Mucosa of rectum (tissue), 2 donors: ENCODE data around the gene KLF16.
A peak's percentile ranks its signal among the peaks of the same experiment; 100 is the strongest.

Experiments used
- H3K27ac ChIP-seq, 2 donors: one replicate each; pipeline ENCODE4 v1.7.0; 2013; ENCODE audit warnings: inconsistent platforms in 2 of 2, low read depth in 2 of 2, low read length in 2 of 2
- H3K27me3 ChIP-seq, 2 donors: one replicate each; pipeline ENCODE4 v1.7.0; 2013; ENCODE audit warnings: low read length in 2 of 2; ENCODE audit not compliant: control insufficient read depth in 2 of 2, insufficient read depth in 2 of 2
- H3K36me3 ChIP-seq, 2 donors: one replicate each; pipeline ENCODE4 v1.7.0; 2013; ENCODE audit warnings: low read length in 2 of 2; ENCODE audit not compliant: control insufficient read depth in 2 of 2, insufficient read depth in 2 of 2
- H3K4me1 ChIP-seq, 2 donors: one replicate each; pipeline ENCODE4 v1.7.0; 2013; ENCODE audit warnings: low read length in 2 of 2, mild to moderate bottlenecking in 1 of 2; ENCODE audit not compliant: control insufficient read depth in 2 of 2, insufficient read depth in 2 of 2
- H3K4me3 ChIP-seq, 2 donors: one replicate each; pipeline ENCODE4 v1.7.0; 2013; ENCODE audit warnings: low read length in 2 of 2
- H3K9ac ChIP-seq, 2 donors: one replicate each; pipeline ENCODE4 v1.7.0; 2013; ENCODE audit warnings: low read length in 2 of 2, low read depth in 1 of 2, mild to moderate bottlenecking in 1 of 2
- H3K9me3 ChIP-seq, 2 donors: one replicate each; pipeline ENCODE4 v1.7.0; 2013; ENCODE audit warnings: low read length in 2 of 2; ENCODE audit not compliant: control insufficient read depth in 2 of 2
- donor health status: healthy.
- donor health status: Normal muscosa, but diverticular disease.

Gene KLF16

GRCh38 chr19:1814391-1814790, 49.0 kb downstream of the KLF16 start:
- Histone ChIP-seq H3K36me3 (peaks cover 26 to 28% of the 10 kb centered on the region in 2 donors), H3K9ac (no peak overlapping the region), H3K27ac (no peak overlapping the region), H3K4me1 (peaks cover 14 to 15% of the 10 kb centered on the region in 2 donors), H3K4me3 (no peak overlapping the region), H3K27me3 (no peaks in the 10 kb centered on the region), H3K9me3 (no peaks in the 10 kb centered on the region)

GRCh38 chr19:1813192-1814182, 49.9 kb downstream of the KLF16 start:
- Histone ChIP-seq H3K36me3 (peaks cover 19 to 24% of the 10 kb centered on the region in 2 donors), H3K9ac (peak overlapping the region; percentile 60 to 63), H3K9me3 (no peaks in the 10 kb centered on the region), H3K27ac (peak overlapping the region; percentile 74), H3K4me3 (peak overlapping the region; percentile 71 to 78), H3K27me3 (no peaks in the 10 kb centered on the region), H3K4me1 (peaks cover 14 to 15% of the 10 kb centered on the region in 2 donors)

- no peaks in the 10 kb centered on the region for H3K27me3 ChIP-seq
- peak overlapping the region; percentile 74 for H3K27ac ChIP-seq
- no peaks in the 10 kb centered on the region for H3K9me3 ChIP-seq
- H3K4me1 ChIP-seq = peaks cover 14 to 15% of the 10 kb centered on the region in 2 donors
- peaks cover 10 to 15% of the 10 kb centered on the region in 2 donors for H3K36me3 ChIP-seq
- H3K4me3 ChIP-seq = peak overlapping the region; percentile 71 to 78
- H3K9ac ChIP-seq = peak overlapping the region; percentile 60 to 63
Measured at GRCh38 chr19:1812426-1813191, 50.8 kb downstream of the KLF16 start.

- Histone ChIP-seq H3K4me1 (peaks cover 14 to 15% of the 10 kb centered on the region in 2 donors), H3K9ac (peak within 1 kb of the TSS; percentile 60 to 63), H3K27ac (peak within 1 kb of the TSS; percentile 74), H3K36me3 (peaks cover 4 to 10% of the 10 kb centered on the region in 2 donors), H3K27me3 (no peaks in the 10 kb centered on the region), H3K9me3 (no peaks in the 10 kb centered on the region), H3K4me3 (peak within 1 kb of the TSS; percentile 71 to 78)
Measured at GRCh38 chr19:1811942-1812425, 51.4 kb downstream of the KLF16 start, which contains the start of gene ATP8B3. ATP8B3 (minus strand) TSS chr19:1812276; CDS start chr19:1811736, 540 bp downstream.

- H3K4me3 ChIP-seq = peak overlapping the region; percentile 35 to 44
- H3K4me1 ChIP-seq = peaks cover 14 to 15% of the 10 kb centered on the region in 2 donors
- peak overlapping the region in 1 of 2 donors; percentile 10 for H3K9ac ChIP-seq
- H3K27me3 ChIP-seq = no peaks in the 10 kb centered on the region
- H3K27ac ChIP-seq = peak overlapping the region in 1 of 2 donors; percentile 26
- no peaks in the 10 kb centered on the region for H3K9me3 ChIP-seq
- H3K36me3 ChIP-seq = peaks cover under 1 to 6% of the 10 kb centered on the region in 2 donors
Measured at GRCh38 chr19:1811472-1811894, 51.9 kb downstream of the KLF16 start.

- peaks cover 14 to 15% of the 10 kb centered on the region in 2 donors for H3K4me1 ChIP-seq
- no peak overlapping the region for H3K4me3 ChIP-seq
- H3K9me3 ChIP-seq = no peaks in the 10 kb centered on the region
- H3K36me3 ChIP-seq = no peaks in the 10 kb centered on the region
- H3K9ac ChIP-seq = no peak overlapping the region
- no peaks in the 10 kb centered on the region for H3K27me3 ChIP-seq
- no peak overlapping the region for H3K27ac ChIP-seq
Measured at GRCh38 chr19:1810439-1811160, 52.8 kb downstream of the KLF16 start.

- Histone ChIP-seq H3K9me3 (no peaks in the 10 kb centered on the region), H3K4me1 (peaks cover 14 to 15% of the 10 kb centered on the region in 2 donors), H3K4me3 (no peak overlapping the region), H3K27me3 (no peaks in the 10 kb centered on the region), H3K9ac (no peak overlapping the region), H3K36me3 (no peaks in the 10 kb centered on the region), H3K27ac (no peak overlapping the region)
Measured at GRCh38 chr19:1809678-1810077, 53.7 kb downstream of the KLF16 start.

- H3K36me3 ChIP-seq = no peaks in the 10 kb centered on the region
- no peak overlapping the region for H3K9ac ChIP-seq
- peaks cover 12 to 14% of the 10 kb centered on the region in 2 donors for H3K4me1 ChIP-seq
- H3K27ac ChIP-seq = no peak overlapping the region
- no peak overlapping the region for H3K4me3 ChIP-seq
- no peaks in the 10 kb centered on the region for H3K9me3 ChIP-seq
- H3K27me3 ChIP-seq = no peaks in the 10 kb centered on the region
Measured at GRCh38 chr19:1808395-1808731, 55.0 kb downstream of the KLF16 start.

- Histone ChIP-seq H3K4me1 (peaks cover 7 to 9% of the 10 kb centered on the region in 2 donors), H3K9ac (no peak overlapping the region), H3K27me3 (no peaks in the 10 kb centered on the region), H3K36me3 (no peaks in the 10 kb centered on the region), H3K4me3 (no peak overlapping the region), H3K9me3 (no peaks in the 10 kb centered on the region), H3K27ac (no peak overlapping the region)
Measured at GRCh38 chr19:1807695-1808394, 55.5 kb downstream of the KLF16 start.
